ENCODE data around the gene HSD17B8. TPM values are rescaled to one million over a fixed set of nuclear protein-coding genes. Genes with fewer than 3 reads are reported as not detected.
"Not testable (repeated sequence)": the region's sequence is repeated elsewhere in the genome, so short reads cannot be mapped to it uniquely, and the experiment has no call there.

Gene HSD17B8
- total RNA-seq, 1 experiment from 2014 or later: 22.0 TPM

- H3K9ac ChIP-seq (ENCODE audit: low read length): no peak overlapping the region
- ATAC-seq (no peak), DNase-seq (ENCODE audit: low read depth, low spot score) (no peak)
- H3K9me2 ChIP-seq (ENCODE audit: insufficient read depth): no peaks in the 10 kb centered on the region
- H3K4me3 ChIP-seq (replicated peaks in 1 of 2; ENCODE audit: low read depth in 1 of 2, low read length in 2 of 2): no peak overlapping the region
- ChIA-PET CTCF (no interaction called here), POLR2A (no interaction called here), RAD21 (ENCODE audit: low non-redundant PET in 1 of 2, low total read pairs in 2 of 2, uncharacterized antibody in 2 of 2, unreplicated experiment in 2 of 2) (no interaction called here)
- H3K4me1 ChIP-seq (ENCODE audit: control insufficient read depth in 1 of 2, insufficient read depth in 2 of 2, low read length in 2 of 2): peaks cover 0 to 5% of the 10 kb centered on the region in 2 experiments; a peak in 1 of 4 replicates
- no peak for TF ChIP-seq EZH2 (IDR thresholded peaks at IDR 0.05)
- TF ChIP-seq ZFX (IDR thresholded peaks at IDR 0.05): no peak
- no peak for TF ChIP-seq ELF1 (IDR thresholded peaks at IDR 0.05; ENCODE audit: borderline replicate concordance, low read depth)
- no peak for TF ChIP-seq SIN3A (IDR thresholded peaks at IDR 0.05; ENCODE audit: low read depth)
- no peak for TF ChIP-seq EGR1 (IDR thresholded peaks at IDR 0.05; ENCODE audit: low read depth)
- TF ChIP-seq JUND (IDR thresholded peaks at IDR 0.05): no peak
- no peak for TF ChIP-seq EZH2phosphoT487 (IDR thresholded peaks at IDR 0.05; ENCODE audit: borderline replicate concordance)
- TF ChIP-seq YY1 (IDR thresholded peaks at IDR 0.05; ENCODE audit: extremely low read depth, insufficient replicate concordance, low read depth, low read length): no peak
- TF ChIP-seq SP1 (IDR thresholded peaks at IDR 0.05; ENCODE audit: low read depth): no peak
- H3K36me3 ChIP-seq (ENCODE audit: control insufficient read depth in 1 of 2, insufficient read depth in 2 of 2, low read length in 2 of 2): no peaks in the 10 kb centered on the region
- H3K27ac ChIP-seq (ENCODE audit: low read depth, low read length): no peak overlapping the region
- no peak overlapping the region for H3K4me2 ChIP-seq (ENCODE audit: low read length)
- no peak overlapping the region for H2AFZ ChIP-seq (ENCODE audit: low read depth, low read length, poor library complexity, severe bottlenecking)
- no peaks in the 10 kb centered on the region for H3K9me3 ChIP-seq (ENCODE audit: control insufficient read depth in 1 of 2, insufficient read depth in 1 of 2, low read depth in 1 of 2, low read length in 2 of 2)
- H3K27me3 ChIP-seq (ENCODE audit: insufficient read depth, low read length): no peaks in the 10 kb centered on the region
- intact Hi-C loops (cut with micrococcal nuclease): no loop called here
- no peaks in the 10 kb centered on the region for H4K20me1 ChIP-seq (ENCODE audit: insufficient read depth)
- H3K79me2 ChIP-seq (ENCODE audit: insufficient read depth, low read length): no peaks in the 10 kb centered on the region
- no TSS peak for BruUV-seq (replicated peaks)
These were observed 12.8 kb downstream of the HSD17B8 start for GRCh38 chr6:33217246-33217645.

- Histone ChIP-seq H3K9ac (ENCODE audit: low read length) (no peak overlapping the region), H3K4me3 (replicated peaks in 1 of 2; ENCODE audit: low read depth in 1 of 2, low read length in 2 of 2) (no peak overlapping the region), H2AFZ (ENCODE audit: low read depth, low read length, poor library complexity, severe bottlenecking) (no peak overlapping the region), H3K27ac (ENCODE audit: low read depth, low read length) (no peak overlapping the region), H3K36me3 (ENCODE audit: control insufficient read depth in 1 of 2, insufficient read depth in 2 of 2, low read length in 2 of 2) (no peaks in the 10 kb centered on the region), H3K79me2 (ENCODE audit: insufficient read depth, low read length) (no peaks in the 10 kb centered on the region), H3K27me3 (ENCODE audit: insufficient read depth, low read length) (no peaks in the 10 kb centered on the region), H4K20me1 (ENCODE audit: insufficient read depth) (no peaks in the 10 kb centered on the region), H3K4me2 (ENCODE audit: low read length) (no peak overlapping the region), H3K4me1 (ENCODE audit: control insufficient read depth in 1 of 2, insufficient read depth in 2 of 2, low read length in 2 of 2) (peaks cover 0 to 5% of the 10 kb centered on the region in 2 experiments; a peak in 1 of 4 replicates), H3K9me3 (ENCODE audit: control insufficient read depth in 1 of 2, insufficient read depth in 1 of 2, low read depth in 1 of 2, low read length in 2 of 2) (no peaks in the 10 kb centered on the region), H3K9me2 (ENCODE audit: insufficient read depth) (no peaks in the 10 kb centered on the region)
- ChIA-PET POLR2A (no interaction called here), CTCF (no interaction called here), RAD21 (ENCODE audit: low non-redundant PET in 1 of 2, low total read pairs in 2 of 2, uncharacterized antibody in 2 of 2, unreplicated experiment in 2 of 2) (no interaction called here)
- intact Hi-C loops (cut with micrococcal nuclease): no loop called here
- no peak for DNase-seq (ENCODE audit: low read depth, low spot score)
- ATAC-seq: no peak
- BruUV-seq (replicated peaks): no TSS peak
- TF ChIP-seq FOSL1 (IDR thresholded peaks at IDR 0.05; ENCODE audit: low read depth): no peak
- TF ChIP-seq TCF7L2 (IDR thresholded peaks at IDR 0.05; ENCODE audit: borderline replicate concordance, extremely low read depth, insufficient read depth, insufficient read length): no peak
- TF ChIP-seq EZH2 (IDR thresholded peaks at IDR 0.05): no peak
These were observed 13.2 kb downstream of the HSD17B8 start for GRCh38 chr6:33217681-33218080.

- H3K9me2 ChIP-seq (ENCODE audit: insufficient read depth); H3K9ac ChIP-seq (ENCODE audit: low read length); DNase-seq (ENCODE audit: low read depth, low spot score); H4K20me1 ChIP-seq (ENCODE audit: insufficient read depth); ATAC-seq; RAD21 ChIA-PET (ENCODE audit: low non-redundant PET in 1 of 2, low total read pairs in 2 of 2, uncharacterized antibody in 2 of 2, unreplicated experiment in 2 of 2); H3K27ac ChIP-seq (ENCODE audit: low read depth, low read length); POLR2A ChIA-PET; H3K9me3 ChIP-seq (ENCODE audit: control insufficient read depth in 1 of 2, insufficient read depth in 1 of 2, low read depth in 1 of 2, low read length in 2 of 2); BruUV-seq (replicated peaks); H3K4me1 ChIP-seq (ENCODE audit: control insufficient read depth in 1 of 2, insufficient read depth in 2 of 2, low read length in 2 of 2); H3K4me2 ChIP-seq (ENCODE audit: low read length); intact Hi-C loops (cut with micrococcal nuclease); H3K79me2 ChIP-seq (ENCODE audit: insufficient read depth, low read length); H3K27me3 ChIP-seq (ENCODE audit: insufficient read depth, low read length); CTCF ChIA-PET; H3K36me3 ChIP-seq (ENCODE audit: control insufficient read depth in 1 of 2, insufficient read depth in 2 of 2, low read length in 2 of 2); H3K4me3 ChIP-seq (replicated peaks in 1 of 2; ENCODE audit: low read depth in 1 of 2, low read length in 2 of 2); H2AFZ ChIP-seq (ENCODE audit: low read depth, low read length, poor library complexity, severe bottlenecking): not testable (repeated sequence)
These were observed 22.2 kb downstream of the HSD17B8 start for GRCh38 chr6:33226503-33227120.

Data from HCT116 (cell line).